ENCODE data around the gene JAZF1.
"Not testable (repeated sequence)": the region's sequence is repeated elsewhere in the genome, so short reads cannot be mapped to it uniquely, and the experiment has no call there.

Gene JAZF1

DNA sequence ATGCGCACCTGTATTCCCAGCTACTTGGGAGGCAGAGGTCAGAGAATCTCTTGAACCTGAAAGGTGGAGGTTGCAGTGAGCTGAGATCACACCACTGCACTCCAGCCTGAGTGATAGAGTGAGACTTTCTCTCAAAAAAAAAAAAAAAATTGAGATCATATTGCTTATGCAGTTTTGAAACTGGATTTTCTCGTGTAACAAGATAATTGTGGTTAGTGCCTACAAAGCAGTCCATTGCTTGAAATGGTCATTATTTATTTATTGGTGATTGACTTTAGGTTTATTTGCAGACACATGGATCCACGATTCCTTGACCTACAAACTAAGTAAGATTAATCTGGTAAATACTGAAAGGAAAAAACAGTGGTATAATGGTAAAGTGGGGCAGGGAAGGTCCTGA lies 290.8 kb downstream of the JAZF1 start:
- DNase-seq (ENCODE audit: low read depth in 1 of 2, low spot score in 1 of 2) = no peak

DNA sequence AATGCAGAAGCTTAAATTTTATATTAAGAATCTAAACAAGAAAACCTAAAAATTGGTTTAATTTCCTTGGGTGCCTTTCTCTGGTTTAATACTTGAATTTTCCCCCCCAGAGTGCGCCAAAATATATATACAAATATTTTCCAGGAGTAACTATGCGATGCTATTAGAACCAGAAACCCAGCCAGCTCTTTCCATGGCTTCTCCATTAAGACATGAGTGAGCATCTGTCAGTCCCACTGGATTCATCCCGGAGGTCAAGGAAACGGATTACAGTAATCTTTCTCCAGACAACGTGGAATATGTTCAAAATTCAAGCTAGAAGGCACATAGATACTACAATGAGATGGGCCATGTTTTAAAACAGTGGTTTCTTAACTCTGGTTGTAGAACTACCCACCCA lies 291.9 kb downstream of the JAZF1 start:
- no peak for DNase-seq (ENCODE audit: low read depth in 1 of 2, low spot score in 1 of 2)

DNA sequence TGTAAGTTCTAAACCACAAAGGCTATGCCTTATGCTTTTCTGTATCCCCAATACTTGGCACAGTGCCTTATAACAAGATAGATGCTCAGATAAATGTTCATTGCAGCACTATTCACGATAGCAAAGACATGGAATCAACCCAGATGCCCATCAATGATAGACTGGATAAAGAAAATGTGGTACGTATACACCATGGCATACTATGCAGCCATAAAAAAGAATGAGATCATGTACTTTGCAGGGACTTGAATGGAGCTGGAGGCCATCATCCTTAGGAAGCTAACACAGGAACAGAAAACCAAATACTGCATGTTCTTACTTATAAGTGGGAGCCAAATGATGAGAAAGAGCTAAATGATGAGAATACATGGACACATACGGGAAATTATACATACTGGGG lies 293.9 kb downstream of the JAZF1 start:
- DNase-seq (ENCODE audit: low read depth in 1 of 2, low spot score in 1 of 2) = not testable (repeated sequence)

DNA sequence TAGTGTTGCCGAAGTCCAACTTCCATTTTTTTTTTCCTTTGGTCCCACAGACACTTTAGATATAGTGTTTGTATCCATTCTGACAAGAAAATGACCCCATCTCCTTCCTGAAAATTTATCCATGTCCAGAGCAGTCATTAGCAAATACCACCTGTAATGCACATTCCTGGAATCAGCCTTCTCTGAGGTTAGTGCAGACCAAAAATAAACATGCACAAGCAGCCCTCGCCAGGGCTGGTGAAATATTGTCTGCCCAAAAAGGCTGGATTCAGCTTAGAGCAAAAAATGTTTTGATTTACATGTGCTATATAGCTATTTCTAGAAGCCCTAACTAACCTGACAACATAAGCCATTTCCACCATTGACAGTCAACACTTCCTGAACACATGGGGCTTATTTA lies 294.9 kb downstream of the JAZF1 start:
- DNase-seq (ENCODE audit: low read depth in 1 of 2, low spot score in 1 of 2) = no peak

DNA sequence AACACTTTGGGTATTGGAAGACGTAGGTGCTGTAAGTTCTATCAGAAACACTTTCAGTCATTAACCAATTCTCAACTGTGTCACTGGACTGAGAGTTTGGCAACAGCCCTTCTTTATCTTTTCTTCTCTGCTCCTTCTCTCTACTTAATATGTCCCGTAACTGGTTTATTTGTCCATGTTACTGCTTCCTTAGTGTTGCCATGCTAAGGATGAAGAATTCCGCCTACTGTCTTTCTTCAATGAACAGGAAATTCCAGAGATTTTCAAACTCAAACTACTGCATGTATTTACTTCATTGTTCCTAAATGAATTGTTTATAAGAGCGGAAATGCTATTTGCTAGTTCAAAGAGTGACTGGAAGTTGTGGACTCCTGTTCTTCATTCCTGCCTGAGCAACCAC lies 296.9 kb downstream of the JAZF1 start:
- no peak for DNase-seq (ENCODE audit: low read depth in 1 of 2, low spot score in 1 of 2)

DNA sequence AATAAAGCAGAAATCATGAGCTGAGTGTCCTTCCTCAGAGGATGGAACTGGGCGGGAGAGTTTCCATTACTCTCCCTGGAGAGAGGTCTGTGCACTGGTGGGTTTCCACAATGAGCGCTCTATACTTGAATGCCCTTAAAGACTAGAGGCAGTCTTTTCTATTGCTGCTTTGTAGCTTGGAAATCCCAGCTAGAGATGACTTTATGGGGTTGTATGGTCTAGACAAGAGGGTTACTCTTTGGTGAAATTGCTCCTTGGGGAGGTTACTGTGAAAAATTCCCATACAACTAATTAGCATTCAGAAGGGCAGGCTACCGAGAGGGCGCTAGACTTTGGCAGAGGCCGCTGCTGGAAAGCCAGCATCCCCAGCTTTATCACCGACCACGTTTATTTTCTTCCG lies 303.8 kb downstream of the JAZF1 start:
- DNase-seq (ENCODE audit: low read depth in 1 of 2, low spot score in 1 of 2) = no peak

DNA sequence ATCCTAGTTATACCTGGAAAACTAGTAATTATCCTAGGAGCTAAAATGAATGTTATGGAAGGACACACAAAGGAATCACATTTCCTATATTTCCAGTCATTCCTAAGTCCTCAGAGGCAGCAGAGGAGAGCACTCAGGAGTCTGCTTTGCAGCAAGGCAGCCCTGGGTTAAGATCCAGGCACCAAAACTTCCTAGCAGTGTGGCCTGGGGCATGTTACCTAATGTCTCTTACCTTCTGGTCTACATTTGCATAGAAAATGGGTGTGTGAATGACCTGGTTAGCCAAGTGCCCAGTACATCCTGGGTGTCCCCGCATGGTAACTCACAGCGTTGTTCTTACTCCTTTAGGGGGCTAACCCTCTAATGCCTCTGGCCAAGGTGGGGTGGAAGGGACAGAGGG lies 304.8 kb downstream of the JAZF1 start:
- DNase-seq (ENCODE audit: low read depth in 1 of 2, low spot score in 1 of 2) = no peak

DNA sequence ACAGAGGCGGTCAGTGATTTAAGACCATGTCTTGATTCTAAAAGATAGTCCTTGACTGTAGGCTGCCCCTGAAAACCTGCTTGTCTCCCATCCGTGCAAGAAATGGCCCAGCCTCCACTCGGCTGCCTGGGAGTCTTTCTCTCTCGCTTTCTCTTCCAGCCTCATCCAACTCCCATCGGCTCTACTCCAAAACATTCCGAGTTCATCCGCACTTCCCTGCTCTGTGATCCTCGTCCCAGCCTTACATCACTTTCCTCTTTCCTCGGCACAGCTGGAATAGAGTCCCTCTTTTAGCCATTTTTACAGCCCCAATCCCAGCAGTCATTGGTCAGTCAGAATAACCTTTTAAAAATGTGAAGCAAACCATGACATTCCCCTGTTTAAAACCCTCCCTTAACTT lies 305.5 kb downstream of the JAZF1 start:
- DNase-seq (ENCODE audit: low read depth in 1 of 2, low spot score in 1 of 2) = no peak

DNA sequence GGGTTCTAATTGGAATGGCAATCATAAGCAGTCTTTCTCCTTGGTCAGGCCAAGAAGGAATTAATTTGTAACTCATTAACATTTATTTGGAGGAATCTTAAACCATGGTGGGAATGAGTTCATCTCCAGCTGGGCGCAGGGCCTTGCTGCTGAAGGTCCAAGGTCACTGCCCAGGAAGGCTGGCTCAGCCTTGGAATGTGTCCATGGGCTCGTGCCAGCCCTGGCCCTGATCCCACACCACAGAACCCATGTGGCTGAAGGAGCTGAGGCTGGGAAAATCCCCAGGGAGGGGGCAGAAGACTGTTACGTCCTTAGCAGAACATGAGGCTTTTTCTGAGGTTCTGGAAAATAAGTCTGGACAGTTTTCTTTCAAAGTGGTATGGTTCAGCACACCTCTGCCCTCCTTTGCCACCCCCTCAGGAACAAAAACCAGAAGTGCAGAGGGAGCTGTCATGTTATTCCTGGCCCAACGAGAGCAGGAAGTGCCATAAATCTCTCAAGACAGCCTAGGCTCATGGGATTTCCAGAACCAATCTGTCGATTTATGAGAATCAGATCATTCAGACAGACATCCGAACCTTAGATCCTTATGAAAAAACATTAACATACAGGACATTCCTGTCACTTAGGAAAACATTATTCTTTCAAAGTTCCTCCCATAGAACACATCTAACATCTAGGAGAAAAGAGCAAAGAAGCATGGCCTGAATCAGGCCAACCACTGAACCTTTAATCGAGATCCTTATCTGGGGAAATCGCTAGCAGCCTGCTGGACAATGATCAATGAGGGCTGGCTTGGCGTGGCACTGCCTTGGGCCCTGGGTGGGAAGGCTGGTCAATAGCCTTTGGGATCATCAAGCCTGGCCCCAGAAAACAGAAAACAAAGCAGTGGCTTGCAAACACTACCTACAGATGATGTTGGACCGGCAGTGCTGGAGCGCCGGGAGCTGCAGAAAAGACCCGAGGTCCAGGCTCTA lies 306.3 kb downstream of the JAZF1 start:
- DNase-seq (ENCODE audit: low read depth in 1 of 2, low spot score in 1 of 2) = no peak

DNA sequence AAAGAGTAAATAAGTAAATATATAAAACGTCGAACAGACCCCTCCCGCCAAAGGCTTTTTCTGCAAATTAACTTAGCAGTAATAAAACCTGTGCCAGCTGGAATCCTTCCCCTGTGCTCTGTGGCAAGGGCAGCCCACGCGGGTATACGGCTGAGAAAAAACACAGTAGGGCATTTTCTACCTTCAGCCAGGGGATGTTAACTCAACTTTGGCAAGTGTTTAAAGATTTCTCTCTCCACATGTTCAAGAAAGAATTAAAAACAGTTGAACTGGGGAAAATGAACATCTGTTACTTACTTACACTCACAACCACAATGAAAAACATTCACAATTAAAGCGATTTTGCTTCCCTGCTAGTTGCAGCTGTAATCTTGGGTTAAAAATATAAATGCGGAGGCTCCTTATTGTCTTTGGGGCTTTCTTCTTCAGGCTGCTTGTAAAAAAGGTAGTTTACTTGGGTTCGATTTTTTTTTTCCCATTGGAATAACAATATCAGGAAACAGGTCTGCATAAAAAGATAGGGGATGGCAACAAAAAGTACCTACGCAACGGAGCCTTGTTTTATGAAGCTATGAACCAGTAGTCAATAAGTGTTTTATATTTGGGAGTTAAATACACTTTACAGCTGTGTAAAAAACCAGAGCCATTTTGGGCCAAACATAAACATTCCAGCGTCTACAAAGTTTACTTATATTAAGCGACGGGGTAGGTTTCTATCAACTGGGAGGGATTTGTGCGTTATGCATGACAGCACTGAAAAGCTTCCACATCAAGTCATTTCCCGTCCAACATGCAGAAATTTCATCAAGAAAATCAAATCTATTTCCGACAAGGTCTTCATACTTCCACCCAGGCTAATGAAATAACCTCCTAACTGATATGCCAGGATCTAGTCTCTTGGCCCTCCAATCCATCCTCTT lies 308.0 kb downstream of the JAZF1 start:
- no peak for DNase-seq (ENCODE audit: low read depth in 1 of 2, low spot score in 1 of 2)

DNA sequence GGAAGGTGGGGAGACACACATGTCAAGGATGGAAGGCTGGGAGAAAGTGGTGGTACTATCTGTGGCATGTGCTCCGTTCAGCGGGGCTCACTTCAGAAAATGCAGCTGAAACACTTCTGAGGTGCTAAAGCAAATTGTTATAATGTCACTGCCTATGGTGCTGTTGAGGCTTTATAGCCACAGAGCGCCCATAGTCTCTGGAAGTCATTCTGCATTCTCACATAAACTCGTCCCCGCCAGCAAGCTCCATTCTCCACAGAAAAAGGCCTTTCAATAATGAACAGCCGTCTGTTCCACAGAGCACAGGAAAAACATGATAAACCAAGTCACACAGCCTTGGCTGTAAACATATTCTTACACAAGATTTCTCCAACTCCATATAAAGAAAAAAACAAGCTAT lies 308.7 kb downstream of the JAZF1 start:
- DNase-seq (ENCODE audit: low read depth in 1 of 2, low spot score in 1 of 2) = no peak

DNA sequence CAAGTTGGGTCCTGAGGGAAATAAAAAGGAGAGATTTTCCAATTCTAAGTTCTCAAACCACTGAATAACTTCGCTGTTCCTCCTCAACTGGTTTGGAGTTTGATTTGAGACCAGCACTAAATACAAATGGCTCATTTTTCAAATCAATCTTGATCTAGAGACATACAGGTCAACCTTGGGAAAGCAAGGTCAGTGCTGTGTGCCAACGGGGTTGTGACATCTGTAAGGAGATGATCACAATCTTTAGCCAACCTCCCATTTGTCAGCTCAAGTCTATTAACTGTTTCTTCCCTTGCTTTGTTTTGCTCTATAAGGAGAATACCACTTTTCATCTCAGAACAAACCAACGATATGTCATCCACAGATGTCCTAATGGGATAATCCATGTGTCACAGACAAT lies 309.5 kb downstream of the JAZF1 start:
- DNase-seq (ENCODE audit: low read depth in 1 of 2, low spot score in 1 of 2) = no peak

DNA sequence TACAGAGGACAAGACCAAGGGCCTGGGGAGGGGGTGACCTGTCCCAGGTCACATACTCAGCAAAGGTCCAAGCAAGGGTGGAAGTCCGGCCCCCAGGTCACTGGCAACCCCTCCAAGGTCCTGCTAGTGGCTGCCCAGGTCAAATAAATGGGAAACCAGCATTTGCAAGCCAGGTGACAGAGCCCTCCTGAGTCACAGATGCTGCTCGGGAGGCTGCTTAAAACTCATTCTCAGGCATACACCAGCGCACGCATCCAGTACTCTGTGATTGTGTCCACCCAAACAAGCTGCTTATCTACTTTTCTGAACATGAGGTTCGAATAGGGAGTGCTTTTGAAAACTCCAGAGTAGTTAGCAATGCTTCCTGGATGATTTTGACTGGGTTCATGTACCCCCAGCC lies 310.0 kb downstream of the JAZF1 start:
- no peak for DNase-seq (ENCODE audit: low read depth in 1 of 2, low spot score in 1 of 2)

DNA sequence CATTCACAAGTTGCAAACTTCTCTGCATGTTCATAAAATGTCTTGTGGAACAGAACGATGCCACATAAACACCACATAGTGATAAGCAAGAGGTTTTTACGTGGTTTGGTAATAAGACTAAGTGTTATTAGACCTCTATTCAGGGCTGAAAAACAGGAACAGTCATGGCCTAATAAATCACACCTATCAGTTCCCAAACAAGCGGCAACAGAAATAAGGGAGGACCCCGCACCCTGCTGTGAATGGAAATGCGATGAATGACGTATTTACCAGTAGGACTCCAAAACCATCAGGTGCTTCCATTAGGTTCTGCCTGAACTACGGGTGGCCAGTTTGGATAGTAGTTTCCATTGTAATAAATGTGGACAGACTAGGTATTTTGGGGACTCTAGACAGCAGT lies 311.5 kb downstream of the JAZF1 start:
- no peak for DNase-seq (ENCODE audit: low read depth in 1 of 2, low spot score in 1 of 2)

DNA sequence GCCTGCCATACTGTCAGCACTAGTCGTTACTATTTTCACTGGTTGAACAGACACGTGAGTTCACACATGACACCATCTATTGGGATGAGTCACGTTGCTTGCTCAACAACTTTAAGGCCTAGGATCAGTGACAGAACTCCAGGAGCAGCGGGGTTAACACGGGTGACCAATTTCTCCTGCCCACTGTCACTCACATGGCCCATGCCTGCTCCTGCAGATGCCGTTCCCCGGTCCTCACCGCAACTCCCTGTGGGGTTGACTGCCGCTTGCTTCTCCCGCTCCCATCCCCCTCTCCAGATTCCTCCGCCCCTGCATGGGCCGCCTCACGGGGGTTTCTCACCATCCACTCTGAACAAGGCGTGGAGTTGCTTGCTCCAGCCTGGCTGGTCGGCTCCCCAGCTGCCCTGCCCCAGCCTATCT lies 312.5 kb downstream of the JAZF1 start:
- no peak for DNase-seq (ENCODE audit: low read depth in 1 of 2, low spot score in 1 of 2)

DNA sequence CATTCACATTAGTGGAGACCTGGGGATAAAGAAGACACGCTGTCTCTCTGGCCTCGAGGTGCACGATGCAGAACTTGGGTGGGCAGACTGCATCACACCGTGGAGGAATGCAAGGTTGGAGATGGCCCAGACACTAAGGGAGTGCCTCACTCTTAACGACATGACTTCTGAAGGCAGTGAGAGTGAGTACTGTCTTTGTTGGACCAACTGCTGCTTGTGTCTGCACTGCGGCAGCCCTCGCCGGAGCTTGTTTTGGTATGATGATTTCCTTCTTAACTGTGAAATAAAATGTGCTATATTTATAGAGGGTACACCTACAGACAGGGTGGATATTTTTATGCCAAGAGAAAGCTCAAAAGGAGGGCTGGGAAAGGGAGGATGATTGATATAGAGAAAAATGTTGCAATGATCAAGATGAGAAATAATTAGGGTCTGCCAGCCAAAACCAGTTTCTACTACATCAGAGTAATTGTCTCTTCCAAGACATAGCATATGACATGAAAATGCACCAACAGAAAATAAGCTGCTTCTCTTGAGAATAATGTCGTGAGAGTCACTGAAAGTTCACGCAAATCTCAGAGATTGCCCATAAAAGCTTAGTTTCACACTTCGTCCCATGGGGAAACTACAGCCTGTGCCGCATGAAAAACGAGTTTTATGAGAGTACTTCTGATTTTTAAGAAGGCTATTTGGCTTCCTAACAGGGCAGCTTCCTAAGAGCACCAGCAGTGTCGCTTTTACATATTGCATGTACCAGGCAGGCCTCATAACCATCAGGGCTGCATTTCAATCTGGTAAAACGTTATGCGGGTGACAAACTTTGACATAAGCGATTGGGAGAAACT lies 313.5 kb downstream of the JAZF1 start:
- DNase-seq (ENCODE audit: low read depth in 1 of 2, low spot score in 1 of 2) = no peak

DNA sequence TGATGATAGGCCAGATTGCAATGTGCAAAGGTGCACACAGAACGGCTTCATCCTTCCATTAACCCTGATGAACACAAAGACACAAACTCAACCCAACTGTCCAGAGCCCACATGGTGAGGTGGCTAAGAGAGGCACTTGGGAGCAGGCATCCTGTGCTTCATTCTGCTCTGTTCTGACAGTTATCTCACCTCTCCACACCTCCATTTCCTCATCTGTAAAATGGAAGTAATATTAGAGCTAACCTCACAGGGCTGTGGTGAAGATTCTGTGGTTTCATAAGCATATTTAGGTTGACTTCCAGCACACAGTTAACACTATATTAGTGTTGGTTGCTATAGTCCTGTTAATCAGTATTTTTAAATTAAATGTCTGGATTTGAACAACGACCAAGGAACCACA lies 314.3 kb downstream of the JAZF1 start:
- no peak for DNase-seq (ENCODE audit: low read depth in 1 of 2, low spot score in 1 of 2)

DNA sequence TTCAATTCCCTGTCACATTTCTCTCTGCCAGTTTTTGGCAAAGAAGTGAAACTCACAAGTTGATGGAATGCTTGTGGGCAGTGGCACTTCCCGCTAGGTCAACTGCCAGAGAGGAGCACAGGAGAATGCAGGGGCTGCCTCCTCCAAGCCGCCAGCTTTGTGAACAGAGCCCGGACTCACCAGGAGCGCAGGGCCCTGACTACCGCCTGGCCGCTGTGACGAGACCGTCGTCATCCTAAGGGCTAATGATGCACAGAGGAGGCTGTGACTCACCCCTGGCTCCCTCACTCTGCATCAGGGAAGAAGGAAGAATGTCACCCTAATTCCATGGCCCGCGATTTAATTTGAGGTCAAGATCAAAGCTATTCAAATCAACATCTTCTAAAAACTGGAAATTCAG lies 316.7 kb downstream of the JAZF1 start:
- DNase-seq (ENCODE audit: low read depth in 1 of 2, low spot score in 1 of 2) = no peak

DNA sequence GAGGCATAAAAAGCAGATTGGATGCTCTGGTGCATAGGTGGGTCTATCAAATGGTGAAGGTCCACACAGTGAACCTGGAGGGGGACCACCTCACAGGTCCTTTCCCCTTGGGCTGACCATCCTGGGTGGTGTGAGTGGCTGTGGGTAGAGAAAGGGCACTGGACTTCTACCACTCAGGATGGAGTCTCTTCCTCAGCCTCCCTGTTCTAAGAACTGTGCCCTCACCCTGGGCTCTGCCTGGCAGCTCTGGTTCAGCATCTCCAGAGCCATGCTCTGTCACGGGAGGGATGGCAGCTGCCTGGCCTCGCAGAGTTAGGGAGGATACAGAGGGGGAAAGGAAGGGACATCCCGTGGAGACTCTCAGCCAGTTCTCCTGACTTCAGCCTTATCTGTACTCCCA lies 318.8 kb downstream of the JAZF1 start:
- DNase-seq (ENCODE audit: low read depth in 1 of 2, low spot score in 1 of 2) = no peak

DNA sequence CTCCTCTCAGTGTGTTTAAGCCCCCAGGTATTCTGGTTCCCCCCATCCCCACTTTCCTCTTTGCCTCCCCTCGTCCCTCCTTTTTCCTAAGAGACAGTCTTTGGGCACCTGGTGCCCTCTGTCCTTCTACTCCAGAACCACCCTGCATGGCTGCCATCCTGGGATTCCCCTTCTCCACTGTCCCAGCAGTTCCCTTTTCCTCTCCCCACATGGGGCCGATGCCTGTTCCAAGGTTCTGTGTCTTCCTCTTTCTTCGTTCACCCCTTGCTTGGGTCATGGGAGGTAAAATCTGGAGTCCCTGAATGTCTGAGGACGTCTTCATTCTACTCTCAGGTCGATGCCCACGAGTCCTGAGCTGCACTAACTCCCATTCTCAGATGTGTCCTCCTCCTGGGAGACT lies 319.8 kb downstream of the JAZF1 start:
- no peak for DNase-seq (ENCODE audit: low read depth in 1 of 2, low spot score in 1 of 2)

All from activated T-helper 1 cell treated with anti-CD3 and anti-CD28 coated beads, Interleukin-2, amount 50 U/mL, for 16 hours (primary cell).